HepG2 (cell line): ENCODE measurements around the gene MGAT1. TPM values are rescaled to one million over a fixed set of nuclear protein-coding genes. Genes with fewer than 3 reads are reported as not detected.

ENCODE experiments used
- CBX2 ChIP-seq, 2 experiments: fragments of 200-600 bp in 1 of 2; sonication (generic); formaldehyde crosslinking in 1 of 2; IDR thresholded peaks; 2 replicates each; pipeline versions ENCODE4 v1.7.0 to v1.8.1; 2018 to 2022; ENCODE audit warnings: low read depth in 2 of 2, low read length in 1 of 2, mild to moderate bottlenecking in 1 of 2, missing genetic modification reagents in 1 of 2
- SKI ChIP-seq: fragments of 450-650 bp; IDR thresholded peaks from one replicate; pipeline ENCODE4 v1.6.1; 2018; ENCODE audit warnings: mild to moderate bottlenecking; ENCODE audit not compliant: partially characterized antibody
- TMF1 ChIP-seq: sonication (generic); formaldehyde crosslinking; IDR thresholded peaks from 2 replicates; pipeline ENCODE4 v1.8.1; 2022; ENCODE audit warnings: low read depth, missing genetic modification reagents
- ZNF749 ChIP-seq: sonication (generic); formaldehyde crosslinking; IDR thresholded peaks from 2 replicates; pipeline ENCODE4 v1.8.0; 2022; ENCODE audit warnings: mild to moderate bottlenecking, missing genetic modification reagents, moderate library complexity, borderline replicate concordance
- polyA plus RNA-seq, 8 experiments: library from polyadenylated mRNA; depleted of rRNA in 3 of 8; stranded (reverse) in 7 of 8; unstranded in 1 of 8; fragments of >200 nt; fragmentation: Illumina TruSeq in 4 of 8; extraction: Trizol in 4 of 8; gene quantifications; 2 replicates each; pipeline versions ENCODE4 v1.2.1 to v1.2.3, GENCODE V29; 2011 to 2016; ENCODE audit warnings: low read depth in 4 of 8, missing spikeins in 1 of 8, mixed read lengths in 1 of 8; ENCODE audit not compliant: insufficient read depth in 1 of 8
- total RNA-seq, 5 experiments: library from RNA; depleted of rRNA; stranded (reverse); fragments of >200 nt; fragmentation: Illumina TruSeq; extraction: Trizol; gene quantifications; 2 replicates each; pipeline ENCODE4 v1.2.3, GENCODE V29; 2016; ENCODE audit warnings: low read depth in 1 of 5
- TF ChIP-seq, protein P1 (sequence below): sonication (generic); formaldehyde crosslinking; conservative IDR thresholded peaks from 2 replicates; pipeline ENCODE4 v1.8.0; 2022; ENCODE audit warnings: low read depth, missing genetic modification reagents
- TF ChIP-seq, protein P2 (sequence below), 2 experiments: sonication (generic) in 1 of 2; formaldehyde crosslinking in 1 of 2; IDR thresholded peaks; 2 replicates each; pipeline versions ENCODE4 v1.4.0 to v1.6.1; 2016 to 2020; ENCODE audit warnings: borderline replicate concordance in 1 of 2, low read depth in 1 of 2, mild to moderate bottlenecking in 1 of 2, missing genetic modification reagents in 1 of 2

The MGAT1 gene
- total and polyA plus RNA-seq, 2 of the 13 experiments (the other 11 are each of a cell fraction or from before 2014, with no cell fraction given), result 50.1 to 55.3 TPM

DNA sequence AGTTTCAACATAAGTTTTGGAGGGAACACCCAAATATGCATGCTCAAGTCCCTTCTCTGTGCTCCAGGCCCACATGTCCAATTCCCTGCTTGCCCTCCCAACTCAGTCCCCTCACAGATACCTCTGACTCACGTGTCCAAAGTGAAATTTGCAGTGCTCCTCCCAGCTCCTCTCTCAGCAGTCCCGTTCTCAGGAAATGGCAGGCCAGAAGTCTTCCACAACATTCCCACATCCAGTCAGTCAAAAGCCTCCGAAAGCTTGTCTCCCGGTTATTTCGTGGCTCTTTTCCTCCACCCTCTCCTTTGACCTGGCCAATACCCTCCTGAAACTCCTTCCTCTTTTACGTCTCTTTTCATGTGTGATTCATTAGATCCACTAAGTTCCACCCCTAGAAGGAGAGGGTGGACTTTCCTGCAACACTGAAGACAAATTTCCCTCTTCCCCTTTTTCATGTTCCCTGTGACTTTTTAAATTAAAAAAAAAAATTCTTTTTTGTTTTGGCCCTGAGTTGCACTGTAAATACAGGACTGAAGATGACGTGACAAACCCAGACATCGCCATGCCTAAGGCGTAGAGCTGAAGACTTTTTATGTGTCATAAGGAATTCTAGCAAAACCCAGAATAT, 12.8 kb upstream of the MGAT1 start (continued):
- TF ChIP-seq, protein P1, sequence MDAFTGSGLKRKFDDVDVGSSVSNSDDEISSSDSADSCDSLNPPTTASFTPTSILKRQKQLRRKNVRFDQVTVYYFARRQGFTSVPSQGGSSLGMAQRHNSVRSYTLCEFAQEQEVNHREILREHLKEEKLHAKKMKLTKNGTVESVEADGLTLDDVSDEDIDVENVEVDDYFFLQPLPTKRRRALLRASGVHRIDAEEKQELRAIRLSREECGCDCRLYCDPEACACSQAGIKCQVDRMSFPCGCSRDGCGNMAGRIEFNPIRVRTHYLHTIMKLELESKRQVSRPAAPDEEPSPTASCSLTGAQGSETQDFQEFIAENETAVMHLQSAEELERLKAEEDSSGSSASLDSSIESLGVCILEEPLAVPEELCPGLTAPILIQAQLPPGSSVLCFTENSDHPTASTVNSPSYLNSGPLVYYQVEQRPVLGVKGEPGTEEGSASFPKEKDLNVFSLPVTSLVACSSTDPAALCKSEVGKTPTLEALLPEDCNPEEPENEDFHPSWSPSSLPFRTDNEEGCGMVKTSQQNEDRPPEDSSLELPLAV (CRISPR knock-in tag), result no peak
- TF ChIP-seq, protein P2, sequence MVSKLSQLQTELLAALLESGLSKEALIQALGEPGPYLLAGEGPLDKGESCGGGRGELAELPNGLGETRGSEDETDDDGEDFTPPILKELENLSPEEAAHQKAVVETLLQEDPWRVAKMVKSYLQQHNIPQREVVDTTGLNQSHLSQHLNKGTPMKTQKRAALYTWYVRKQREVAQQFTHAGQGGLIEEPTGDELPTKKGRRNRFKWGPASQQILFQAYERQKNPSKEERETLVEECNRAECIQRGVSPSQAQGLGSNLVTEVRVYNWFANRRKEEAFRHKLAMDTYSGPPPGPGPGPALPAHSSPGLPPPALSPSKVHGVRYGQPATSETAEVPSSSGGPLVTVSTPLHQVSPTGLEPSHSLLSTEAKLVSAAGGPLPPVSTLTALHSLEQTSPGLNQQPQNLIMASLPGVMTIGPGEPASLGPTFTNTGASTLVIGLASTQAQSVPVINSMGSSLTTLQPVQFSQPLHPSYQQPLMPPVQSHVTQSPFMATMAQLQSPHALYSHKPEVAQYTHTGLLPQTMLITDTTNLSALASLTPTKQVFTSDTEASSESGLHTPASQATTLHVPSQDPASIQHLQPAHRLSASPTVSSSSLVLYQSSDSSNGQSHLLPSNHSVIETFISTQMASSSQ (IDR thresholded peaks at IDR 0.05; ENCODE audit: low read depth), result no peak
- TF ChIP-seq, protein P2 (CRISPR knock-in tag; IDR thresholded peaks at IDR 0.05; ENCODE audit: borderline replicate concordance), result no peak
- TF ChIP-seq ZNF749 (CRISPR knock-in tag) (no peak), TMF1 (CRISPR knock-in tag) (no peak), SKI (no peak), CBX2 (IDR thresholded peaks at IDR 0.05; ENCODE audit: low read depth, low read length) (no peak), CBX2 (CRISPR knock-in tag; IDR thresholded peaks at IDR 0.05; ENCODE audit: low read depth) (no peak)
